ENCODE data around the gene PAM. TPM values are rescaled to one million over a fixed set of nuclear protein-coding genes. Genes with fewer than 3 reads are reported as not detected.

Gene PAM
- total and polyA plus RNA-seq, 2 of the 8 experiments (the other 6 are each of a cell fraction or from before 2014, with no cell fraction given), result 30.4 to 67.8 TPM

- TF ChIP-seq SIX5 (IDR thresholded peaks at IDR 0.05; ENCODE audit: low read depth, low read length), result no peak
- POLR2A ChIA-PET (ENCODE audit: partially characterized antibody), result interaction anchor here (1.5 kb wide), 1 partner anchor 13 kb away, joined by 3 read pairs; no protein-coding TSS in a partner anchor
- no peaks in the 10 kb centered on the region for H3K23me2 ChIP-seq (ENCODE audit: low read depth, low read length)
- no peak overlapping the region for H2BK20ac ChIP-seq (ENCODE audit: low read length)
- H3K79me2 ChIP-seq (ENCODE audit: control insufficient read depth in 1 of 2, insufficient read depth in 2 of 2, low read length in 2 of 2), result no peaks in the 10 kb centered on the region
- no peak overlapping the region for H3K27ac ChIP-seq (ENCODE audit: low read depth, low read length)
- CTCF ChIA-PET (ENCODE audit: partially characterized antibody), result interaction anchor here (0.8 to 2.4 kb wide), 6 partner anchors 8 to 272 kb away, joined by 3 to 10 read pairs (median 4); no protein-coding TSS in a partner anchor
- H2BK15ac ChIP-seq (ENCODE audit: low read length), result no peak overlapping the region
- no peak overlapping the region for H2BK12ac ChIP-seq (ENCODE audit: low read depth, low read length)
- no peak overlapping the region for H3K18ac ChIP-seq (ENCODE audit: extremely low read depth, low read length)
- no peak overlapping the region for H3K23ac ChIP-seq (ENCODE audit: insufficient read length)
- no peak overlapping the region for H4K8ac ChIP-seq (ENCODE audit: extremely low read depth, insufficient read depth, low read length)
- no peak overlapping the region for H3K9ac ChIP-seq (replicated peaks in 1 of 4; ENCODE audit: extremely low read depth in 1 of 4, low read depth in 3 of 4, low read length in 3 of 4)
- H3K79me1 ChIP-seq (ENCODE audit: low read depth, low read length), result no peaks in the 10 kb centered on the region
- H2AK5ac ChIP-seq (ENCODE audit: low read depth, low read length), result no peak overlapping the region
- no peak overlapping the region for H4K5ac ChIP-seq (ENCODE audit: insufficient read length, low read depth, low read length)
- no peak overlapping the region for H2BK5ac ChIP-seq (ENCODE audit: low read depth, low read length)
- H3K9me3 ChIP-seq (ENCODE audit: insufficient read depth in 2 of 2, low read depth in 1 of 2, low read length in 1 of 2), result no peaks in the 10 kb centered on the region
- no peak for DNase-seq (ENCODE audit: low read depth in 1 of 2, low spot score in 2 of 2)
- H4K91ac ChIP-seq (replicated peaks; ENCODE audit: insufficient read length, low read length), result no peak overlapping the region
- no peaks in the 10 kb centered on the region for H4K20me1 ChIP-seq (replicated peaks in 1 of 2; ENCODE audit: control insufficient read depth in 1 of 2, insufficient read depth in 2 of 2, low read length in 2 of 2)
- FAIRE-seq, result no peak
- H3K56ac ChIP-seq (replicated peaks; ENCODE audit: insufficient read length, low read depth, low read length), result no peak overlapping the region
- H3K4me1 ChIP-seq (replicated peaks in 1 of 4; ENCODE audit: control insufficient read depth in 3 of 4, insufficient read depth in 4 of 4, low read length in 3 of 4), result no peaks in the 10 kb centered on the region
- H3K4me3 ChIP-seq (ENCODE audit: extremely low read depth in 1 of 4, insufficient read depth in 2 of 4, low read depth in 3 of 4, low read length in 4 of 4), result no peak overlapping the region
- H3K36me3 ChIP-seq (ENCODE audit: control insufficient read depth in 2 of 4, insufficient read depth in 4 of 4, low read length in 3 of 4), result no peaks in the 10 kb centered on the region
- H2BK120ac ChIP-seq (replicated peaks; ENCODE audit: low read depth, low read length), result no peak overlapping the region
- WGBS, 2 experiments (ENCODE audit: extremely low coverage in 1 of 2, insufficient coverage in 1 of 2, insufficient read length in 1 of 2, insufficient replicate concordance in 2 of 2, low coverage in 1 of 2, low lambda C conversion rate in 2 of 2, missing lambda C conversion rate in 1 of 2), result 92% methylated on average over 4 of the region's 4 CpGs; no CpG with 5 or more reads in 1 of the 2 experiments
- no peak overlapping the region for H3K4ac ChIP-seq (replicated peaks; ENCODE audit: insufficient read length, low read depth, low read length)
- no peaks in the 10 kb centered on the region for H3K27me3 ChIP-seq (replicated peaks in 1 of 4; ENCODE audit: control insufficient read depth in 3 of 4, extremely low read depth in 1 of 4, insufficient read depth in 3 of 4, low read length in 3 of 4)
- H3K4me2 ChIP-seq (ENCODE audit: insufficient read depth in 1 of 2, low read depth in 2 of 2, low read length in 2 of 2), result no peak overlapping the region
- no peak overlapping the region for H2AFZ ChIP-seq (ENCODE audit: low read length)
- H3K14ac ChIP-seq (ENCODE audit: insufficient read length), result no peak overlapping the region
Observed at GRCh38 chr5:102855681-102856388, 100.7 kb downstream of the PAM start.

All from H1 (cell line).